Adrenal gland (tissue), 5 donors: ENCODE measurements around the gene DUS2.

ENCODE experiments used
- CTCF ChIP-seq, 6 experiments: fragments of 450-650 bp in 4 of 6; fragments of 200-600 bp in 2 of 6; sonication (generic) in 1 of 6; IDR thresholded peaks; 1 replicate in 5 of 6; 2 replicates in 1 of 6; pipeline versions ENCODE4 v1.5.1 to v1.8.0; 2016 to 2021; ENCODE audit warnings: antibody characterized with exemption in 6 of 6, mild to moderate bottlenecking in 2 of 6, moderate library complexity in 1 of 6
- POLR2A ChIP-seq, 2 donors: fragments of 450-650 bp; IDR thresholded peaks; one replicate each; pipeline ENCODE4 v1.6.1; 2017; ENCODE audit warnings: antibody characterized with exemption in 2 of 2, mild to moderate bottlenecking in 2 of 2, moderate library complexity in 1 of 2
- donor health status: DM: no; HTN: no; CAD: no.

DNA sequence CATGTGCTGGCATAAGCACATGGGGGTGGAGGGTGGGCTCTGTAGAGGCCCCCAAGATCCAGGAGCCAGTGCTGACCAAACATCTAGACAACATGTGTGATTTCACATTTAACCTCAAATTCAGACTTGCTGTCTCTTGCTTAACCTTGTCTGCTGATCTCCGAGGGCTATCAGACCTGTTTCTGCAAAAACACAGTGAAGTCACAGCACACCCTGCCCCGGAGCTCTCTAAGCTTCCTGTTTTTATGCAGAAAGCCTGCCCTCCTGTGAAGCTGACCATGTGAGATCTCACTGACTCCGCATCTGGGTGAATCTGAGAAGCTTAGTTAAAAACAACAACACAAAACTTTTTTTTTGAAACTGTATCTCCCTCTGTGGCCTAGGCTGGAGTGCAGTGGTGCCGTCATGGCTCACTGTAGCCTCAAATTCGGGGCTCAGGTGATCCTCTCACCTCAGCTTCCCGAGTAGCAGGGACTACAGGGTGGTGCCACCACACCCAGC, 17.2 kb upstream of the DUS2 start:
- no peak for TF ChIP-seq CTCF (IDR thresholded peaks at IDR 0.05)
- TF ChIP-seq POLR2A (IDR thresholded peaks at IDR 0.05) = no peak
